GM23338 (cell line): Measurements from ENCODE around the gene PTPN22.

Experiments
- CREB1 ChIP-seq: fragments of 250-450 bp; sonication (Bioruptor Pico); IDR thresholded peaks from 2 replicates; pipeline ENCODE4 v1.5.0; 2020; ENCODE audit warnings: low read depth, mild to moderate bottlenecking, moderate library complexity
- CTCF ChIP-seq, 2 experiments: fragments of 200-600 bp in 1 of 2; sonication (generic) in 1 of 2; conservative IDR thresholded peaks; 2 replicates each; pipeline versions ENCODE4 v1.5.1 to v1.6.1; 2016 to 2017; ENCODE audit warnings: antibody characterized with exemption in 2 of 2, low read depth in 2 of 2, mild to moderate bottlenecking in 2 of 2, moderate library complexity in 1 of 2
- ETS1 ChIP-seq: IDR thresholded peaks from 2 replicates; pipeline ENCODE4 v1.6.1; 2016; ENCODE audit warnings: antibody characterized with exemption
- EZH2 ChIP-seq: fragments of 200-600 bp; sonication (generic); IDR thresholded peaks from one replicate; pipeline ENCODE4 v1.8.0; 2017; ENCODE audit warnings: antibody characterized with exemption, mild to moderate bottlenecking, low read depth; ENCODE audit not compliant: unreplicated experiment
- EZH2phosphoT487 ChIP-seq: fragments of 200-600 bp; sonication (generic); IDR thresholded peaks from one replicate; pipeline ENCODE4 v1.8.1; 2018; ENCODE audit warnings: antibody characterized with exemption; ENCODE audit not compliant: unreplicated experiment
- JUNB ChIP-seq: IDR thresholded peaks from one replicate; pipeline ENCODE4 v1.6.1; 2016; ENCODE audit warnings: antibody characterized with exemption; ENCODE audit not compliant: unreplicated experiment
- POLR2AphosphoS5 ChIP-seq: IDR thresholded peaks from 2 replicates; pipeline ENCODE4 v1.6.1; 2016; ENCODE audit warnings: antibody characterized with exemption, low read depth
- REST ChIP-seq: IDR thresholded peaks from one replicate; pipeline ENCODE4 v1.6.1; 2018; ENCODE audit warnings: antibody characterized with exemption; ENCODE audit not compliant: unreplicated experiment
- ZNF114 ChIP-seq: fragments of 250-450 bp; sonication (Bioruptor Pico); IDR thresholded peaks from 2 replicates; pipeline ENCODE4 v1.5.0; 2020; ENCODE audit warnings: mild to moderate bottlenecking, moderate library complexity
- ZNF462 ChIP-seq: fragments of 250-450 bp; sonication (Bioruptor Pico); IDR thresholded peaks from 2 replicates; pipeline ENCODE4 v1.5.0; 2020; ENCODE audit warnings: mild to moderate bottlenecking, moderate library complexity

- no peak for TF ChIP-seq EZH2
- no peak for TF ChIP-seq CTCF (conservative IDR thresholded peaks at IDR 0.05; ENCODE audit: low read depth in 2 of 2)
- no peak for TF ChIP-seq CREB1 (CRISPR knock-in tag)
- TF ChIP-seq EZH2phosphoT487 = no peak
- no peak for TF ChIP-seq POLR2AphosphoS5
- TF ChIP-seq ETS1 = no peak
- TF ChIP-seq ZNF462 (CRISPR knock-in tag) = no peak
- TF ChIP-seq JUNB = no peak
- TF ChIP-seq REST = no peak
- no peak for TF ChIP-seq ZNF114 (CRISPR knock-in tag)
These were observed 32.8 kb upstream of the PTPN22 start for GRCh38 chr1:113904293-113904673.
